ENCODE measurements around the gene COL23A1.

COL23A1 gene

GRCh38 chr5:178454303-178454702 is 135.9 kb downstream of the COL23A1 start:
- H3K4me3 ChIP-seq (ENCODE audit: insufficient read depth, low read depth, low read length): no peak overlapping the region
- H3K4me1 ChIP-seq (ENCODE audit: control insufficient read depth, insufficient read depth, low read length): no peaks in the 10 kb centered on the region
- no peaks in the 10 kb centered on the region for H3K9me3 ChIP-seq (ENCODE audit: control insufficient read depth, low read length)
- H3K27ac ChIP-seq (ENCODE audit: insufficient read depth, low read depth, low read length, poor library complexity, severe bottlenecking): no peak overlapping the region
- no peaks in the 10 kb centered on the region for H3K36me3 ChIP-seq (ENCODE audit: control insufficient read depth, insufficient read depth, low read length)
- H3K27me3 ChIP-seq (ENCODE audit: control insufficient read depth, insufficient read depth, low read length, poor library complexity, severe bottlenecking): no peaks in the 10 kb centered on the region
- 95 to 96% methylated on average over 3 of the region's 3 CpGs for WGBS, 2 experiments

GRCh38 chr5:178453224-178453623 is 137.0 kb downstream of the COL23A1 start:
- no peaks in the 10 kb centered on the region for H3K9me3 ChIP-seq (ENCODE audit: control insufficient read depth, low read length)
- no peak overlapping the region for H3K27ac ChIP-seq (ENCODE audit: insufficient read depth, low read depth, low read length, poor library complexity, severe bottlenecking)
- H3K27me3 ChIP-seq (ENCODE audit: control insufficient read depth, insufficient read depth, low read length, poor library complexity, severe bottlenecking): no peaks in the 10 kb centered on the region
- H3K36me3 ChIP-seq (ENCODE audit: control insufficient read depth, insufficient read depth, low read length): no peaks in the 10 kb centered on the region
- 35 to 45% methylated on average over 3 to 4 of the region's 4 CpGs for WGBS, 2 experiments
- H3K4me1 ChIP-seq (ENCODE audit: control insufficient read depth, insufficient read depth, low read length): no peaks in the 10 kb centered on the region
- no peak overlapping the region for H3K4me3 ChIP-seq (ENCODE audit: insufficient read depth, low read depth, low read length)

- no peaks in the 10 kb centered on the region for H3K9me3 ChIP-seq (ENCODE audit: control insufficient read depth, low read length)
- H3K4me3 ChIP-seq (ENCODE audit: insufficient read depth, low read depth, low read length): no peak overlapping the region
Measured at GRCh38 chr5:178450121-178451028, 139.8 kb downstream of the COL23A1 start.

GRCh38 chr5:178449163-178450070 is 140.8 kb downstream of the COL23A1 start:
- no peak overlapping the region for H3K27ac ChIP-seq (ENCODE audit: insufficient read depth, low read depth, low read length, poor library complexity, severe bottlenecking)
- WGBS, 2 experiments: 90 to 91% methylated on average over 23 of the region's 23 CpGs

More at GRCh38 chr5:178450121-178451028, 139.8 kb downstream of the COL23A1 start:
- Histone ChIP-seq H3K4me1 (ENCODE audit: control insufficient read depth, insufficient read depth, low read length) (no peaks in the 10 kb centered on the region), H3K27ac (ENCODE audit: insufficient read depth, low read depth, low read length, poor library complexity, severe bottlenecking) (no peak overlapping the region), H3K27me3 (ENCODE audit: control insufficient read depth, insufficient read depth, low read length, poor library complexity, severe bottlenecking) (no peaks in the 10 kb centered on the region), H3K36me3 (ENCODE audit: control insufficient read depth, insufficient read depth, low read length) (no peaks in the 10 kb centered on the region)
- WGBS, 2 experiments: 86 to 88% methylated on average over 18 to 19 of the region's 19 CpGs

GRCh38 chr5:178445534-178445933 is 144.7 kb downstream of the COL23A1 start:
- no peak overlapping the region for H3K4me3 ChIP-seq (ENCODE audit: insufficient read depth, low read depth, low read length)
- no CpG with 5 or more reads among the region's 2 CpGs for WGBS, 2 experiments

More at GRCh38 chr5:178449163-178450070, 140.8 kb downstream of the COL23A1 start:
- Histone ChIP-seq H3K27me3 (ENCODE audit: control insufficient read depth, insufficient read depth, low read length, poor library complexity, severe bottlenecking) (no peaks in the 10 kb centered on the region), H3K4me1 (ENCODE audit: control insufficient read depth, insufficient read depth, low read length) (no peaks in the 10 kb centered on the region), H3K36me3 (ENCODE audit: control insufficient read depth, insufficient read depth, low read length) (no peaks in the 10 kb centered on the region), H3K9me3 (ENCODE audit: control insufficient read depth, low read length) (no peaks in the 10 kb centered on the region), H3K4me3 (ENCODE audit: insufficient read depth, low read depth, low read length) (no peak overlapping the region)

GRCh38 chr5:178442405-178443257 is 147.6 kb downstream of the COL23A1 start:
- no peaks in the 10 kb centered on the region for H3K4me1 ChIP-seq (ENCODE audit: control insufficient read depth, insufficient read depth, low read length)
- no peaks in the 10 kb centered on the region for H3K36me3 ChIP-seq (ENCODE audit: control insufficient read depth, insufficient read depth, low read length)
- H3K27me3 ChIP-seq (ENCODE audit: control insufficient read depth, insufficient read depth, low read length, poor library complexity, severe bottlenecking): no peaks in the 10 kb centered on the region
- no peak overlapping the region for H3K27ac ChIP-seq (ENCODE audit: insufficient read depth, low read depth, low read length, poor library complexity, severe bottlenecking)
- 86 to 90% methylated on average over 23 of the region's 23 CpGs for WGBS, 2 experiments
- no peaks in the 10 kb centered on the region for H3K9me3 ChIP-seq (ENCODE audit: control insufficient read depth, low read length)
- H3K4me3 ChIP-seq (ENCODE audit: insufficient read depth, low read depth, low read length): no peak overlapping the region

More at GRCh38 chr5:178445534-178445933, 144.7 kb downstream of the COL23A1 start:
- H3K9me3 ChIP-seq (ENCODE audit: control insufficient read depth, low read length): no peaks in the 10 kb centered on the region
- no peak overlapping the region for H3K27ac ChIP-seq (ENCODE audit: insufficient read depth, low read depth, low read length, poor library complexity, severe bottlenecking)
- no peaks in the 10 kb centered on the region for H3K36me3 ChIP-seq (ENCODE audit: control insufficient read depth, insufficient read depth, low read length)
- no peaks in the 10 kb centered on the region for H3K27me3 ChIP-seq (ENCODE audit: control insufficient read depth, insufficient read depth, low read length, poor library complexity, severe bottlenecking)
- no peaks in the 10 kb centered on the region for H3K4me1 ChIP-seq (ENCODE audit: control insufficient read depth, insufficient read depth, low read length)

- no peak overlapping the region for H3K4me3 ChIP-seq (ENCODE audit: insufficient read depth, low read depth, low read length)
- H3K36me3 ChIP-seq (ENCODE audit: control insufficient read depth, insufficient read depth, low read length): no peaks in the 10 kb centered on the region
- no peak overlapping the region for H3K27ac ChIP-seq (ENCODE audit: insufficient read depth, low read depth, low read length, poor library complexity, severe bottlenecking)
- no peaks in the 10 kb centered on the region for H3K9me3 ChIP-seq (ENCODE audit: control insufficient read depth, low read length)
- whole genome bisulfite sequencing, 2 experiments: 95 to 97% methylated on average over 18 of the region's 18 CpGs
- H3K27me3 ChIP-seq (ENCODE audit: control insufficient read depth, insufficient read depth, low read length, poor library complexity, severe bottlenecking): no peaks in the 10 kb centered on the region
- no peaks in the 10 kb centered on the region for H3K4me1 ChIP-seq (ENCODE audit: control insufficient read depth, insufficient read depth, low read length)
Measured at GRCh38 chr5:178441486-178442270, 148.5 kb downstream of the COL23A1 start.

- no peaks in the 10 kb centered on the region for H3K9me3 ChIP-seq (ENCODE audit: control insufficient read depth, low read length)
- H3K27ac ChIP-seq (ENCODE audit: insufficient read depth, low read depth, low read length, poor library complexity, severe bottlenecking): no peak overlapping the region
- no peak overlapping the region for H3K4me3 ChIP-seq (ENCODE audit: insufficient read depth, low read depth, low read length)
- H3K27me3 ChIP-seq (ENCODE audit: control insufficient read depth, insufficient read depth, low read length, poor library complexity, severe bottlenecking): no peaks in the 10 kb centered on the region
- H3K4me1 ChIP-seq (ENCODE audit: control insufficient read depth, insufficient read depth, low read length): peaks cover 4% of the 10 kb centered on the region
- no peaks in the 10 kb centered on the region for H3K36me3 ChIP-seq (ENCODE audit: control insufficient read depth, insufficient read depth, low read length)
- WGBS, 2 experiments: 93 to 97% methylated on average over 7 of the region's 7 CpGs
Measured at GRCh38 chr5:178440181-178440580, 150.0 kb downstream of the COL23A1 start.

Measured in ectodermal cell (in vitro differentiated cells).